Tibial nerve (tissue), 4 donors: ENCODE measurements around the gene KCNS3. TPM values are rescaled to one million over a fixed set of nuclear protein-coding genes. Genes with fewer than 3 reads are reported as not detected.

ENCODE experiments used
- DNase-seq, 2 donors: peaks; one replicate each; pipeline ENCODE4 v3.0.0-alpha.2; 2019; ENCODE audit warnings: low spot score in 2 of 2
- H3K27ac ChIP-seq, 4 donors: fragments of 200-600 bp; sonication (generic) in 3 of 4; one replicate each; pipeline ENCODE4 v1.5.1; 2017 to 2019; ENCODE audit warnings: mild to moderate bottlenecking in 1 of 4
- H3K27me3 ChIP-seq, 2 donors: fragments of 200-600 bp; sonication (generic) in 1 of 2; one replicate each; pipeline versions ENCODE4 v1.5.1 to v1.6.0; 2017 to 2019
- H3K36me3 ChIP-seq, 3 donors: fragments of 200-600 bp; sonication (generic); one replicate each; pipeline ENCODE4 v1.5.1; 2018 to 2019
- H3K4me1 ChIP-seq, 4 donors: fragments of 200-600 bp; sonication (generic) in 3 of 4; one replicate each; pipeline ENCODE4 v1.5.1; 2017 to 2019
- H3K4me3 ChIP-seq, 4 donors: fragments of 200-600 bp; sonication (generic) in 3 of 4; one replicate each; pipeline ENCODE4 v1.5.1; 2017 to 2019; ENCODE audit warnings: mild to moderate bottlenecking in 1 of 4, moderate library complexity in 1 of 4
- H3K9me3 ChIP-seq, 4 donors: fragments of 200-600 bp; sonication (generic) in 3 of 4; one replicate each; pipeline ENCODE4 v1.5.1; 2017 to 2019
- CTCF ChIP-seq, 5 experiments: fragments of 200-600 bp in 3 of 5; fragments of 450-650 bp in 2 of 5; sonication (generic) in 3 of 5; IDR thresholded peaks; one replicate each; pipeline ENCODE4 v1.5.1; 2016 to 2019; ENCODE audit warnings: antibody characterized with exemption in 5 of 5, mild to moderate bottlenecking in 3 of 5, moderate library complexity in 2 of 5
- EP300 ChIP-seq, 2 donors: sonication (generic); formaldehyde crosslinking; IDR thresholded peaks; one replicate each; pipeline ENCODE4 v1.6.1; 2017; ENCODE audit warnings: antibody characterized with exemption in 2 of 2, mild to moderate bottlenecking in 1 of 2
- POLR2A ChIP-seq, 2 donors: fragments of 450-650 bp; IDR thresholded peaks; one replicate each; pipeline ENCODE4 v1.6.1; 2017; ENCODE audit warnings: antibody characterized with exemption in 2 of 2, mild to moderate bottlenecking in 2 of 2, moderate library complexity in 2 of 2
- WGBS, 2 donors: methylation state at CpG; one replicate each; pipeline ENCODE4 v1.1.5; 2018; 5-methylcytosine and 5-hydroxymethylcytosine counted together
- total RNA-seq, 4 donors: library from RNA; depleted of rRNA; stranded (reverse); fragments of >200 nt; gene quantifications; one replicate each; pipeline ENCODE4 v1.1.0, GENCODE V29; 2016

Gene KCNS3
- total RNA-seq, 4 donors from 2014 or later: 9.6 to 24.3 (median 16.5) TPM

DNA sequence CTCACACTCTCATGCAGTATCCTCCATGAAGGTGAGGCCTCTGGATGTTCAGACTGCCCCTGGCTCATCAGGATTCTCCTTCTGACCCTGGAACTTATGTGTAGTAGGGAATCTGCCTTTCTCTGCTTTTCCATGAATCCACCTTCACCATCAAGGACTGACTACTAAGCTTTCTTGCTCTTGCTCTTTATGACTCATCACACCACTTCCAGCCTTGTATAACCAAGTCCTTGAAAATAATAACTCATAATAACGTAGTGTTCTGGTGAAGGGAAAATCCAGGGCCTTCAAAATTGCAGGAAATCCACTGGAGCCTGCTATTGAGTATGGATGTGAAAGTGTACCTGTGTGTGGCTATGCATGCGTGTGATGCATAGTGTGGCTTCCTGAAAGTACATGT, 11.3 kb upstream of the KCNS3 start:
- WGBS, 2 donors: 92 to 94% methylated on average over 2 of the region's 2 CpGs
- no peaks in the 10 kb centered on the region for H3K4me1 ChIP-seq

GRCh38 chr2:17869128-17869527, 9.3 kb upstream of the KCNS3 start:
- 73 to 80% methylated on average over 5 of the region's 5 CpGs for WGBS, 2 donors
- DNase-seq: no peak
- no peak overlapping the region for H3K27ac ChIP-seq
- H3K4me1 ChIP-seq: no peaks in the 10 kb centered on the region
- TF ChIP-seq EP300 (IDR thresholded peaks at IDR 0.05): no peak
- TF ChIP-seq CTCF (IDR thresholded peaks at IDR 0.05): no peak
- no peak for TF ChIP-seq POLR2A (IDR thresholded peaks at IDR 0.05)
- H3K36me3 ChIP-seq: no peaks in the 10 kb centered on the region
- no peaks in the 10 kb centered on the region for H3K9me3 ChIP-seq
- no peak overlapping the region for H3K4me3 ChIP-seq
- H3K27me3 ChIP-seq: no peaks in the 10 kb centered on the region

More for the DNA sequence above, 11.3 kb upstream of the KCNS3 start:
- no peak for DNase-seq
- H3K9me3 ChIP-seq: no peaks in the 10 kb centered on the region
- no peaks in the 10 kb centered on the region for H3K36me3 ChIP-seq
- no peaks in the 10 kb centered on the region for H3K27me3 ChIP-seq
- H3K27ac ChIP-seq: no peak overlapping the region
- TF ChIP-seq EP300 (IDR thresholded peaks at IDR 0.05): no peak
- no peak for TF ChIP-seq CTCF (IDR thresholded peaks at IDR 0.05)
- TF ChIP-seq POLR2A (IDR thresholded peaks at IDR 0.05): no peak
- no peak overlapping the region for H3K4me3 ChIP-seq

- no peaks in the 10 kb centered on the region for H3K4me1 ChIP-seq
- 68 to 77% methylated on average over 5 of the region's 5 CpGs for WGBS, 2 donors
- no peak for DNase-seq
- H3K36me3 ChIP-seq: no peaks in the 10 kb centered on the region
- no peak overlapping the region for H3K27ac ChIP-seq
- H3K9me3 ChIP-seq: no peaks in the 10 kb centered on the region
- H3K27me3 ChIP-seq: peaks cover 0 to 6% of the 10 kb centered on the region in 2 donors
- H3K4me3 ChIP-seq: no peak overlapping the region
- TF ChIP-seq EP300 (IDR thresholded peaks at IDR 0.05) (no peak), POLR2A (IDR thresholded peaks at IDR 0.05) (no peak), CTCF (IDR thresholded peaks at IDR 0.05) (no peak)
Observed at GRCh38 chr2:17871639-17872038, 6.8 kb upstream of the KCNS3 start.

DNA sequence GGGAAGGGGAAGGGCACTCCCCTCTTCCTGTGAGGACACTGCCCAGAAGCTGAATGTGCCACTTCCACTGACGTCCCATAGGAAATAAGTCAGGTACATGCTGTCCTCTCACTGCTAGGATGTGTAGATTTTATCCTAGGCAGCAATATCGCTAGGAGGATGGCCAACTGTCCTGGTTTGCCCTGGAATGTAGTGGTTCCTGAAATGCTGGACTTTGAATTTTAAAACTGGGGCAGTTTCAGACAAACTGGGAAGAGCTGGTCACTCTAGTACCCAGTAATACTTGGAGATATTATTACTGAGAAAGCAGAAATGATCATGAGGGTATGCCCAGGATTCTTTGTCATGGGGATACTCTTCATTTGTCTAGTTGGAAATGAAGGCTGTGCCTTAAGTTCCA, 5.4 kb upstream of the KCNS3 start:
- Histone ChIP-seq H3K36me3 (no peaks in the 10 kb centered on the region), H3K4me3 (no peak overlapping the region), H3K27me3 (peaks cover 0 to 20% of the 10 kb centered on the region in 2 donors), H3K4me1 (peaks cover 0 to 9% (median 5%) of the 10 kb centered on the region in 4 donors), H3K27ac (no peak overlapping the region), H3K9me3 (no peaks in the 10 kb centered on the region)
- DNase-seq: no peak
- 83 to 96% methylated on average over 2 of the region's 2 CpGs for WGBS, 2 donors
- TF ChIP-seq POLR2A (IDR thresholded peaks at IDR 0.05) (no peak), EP300 (IDR thresholded peaks at IDR 0.05) (no peak), CTCF (IDR thresholded peaks at IDR 0.05) (no peak)

GRCh38 chr2:17876590-17876989, 1.9 kb upstream of the KCNS3 start:
- TF ChIP-seq EP300 (IDR thresholded peaks at IDR 0.05) (no peak), POLR2A (IDR thresholded peaks at IDR 0.05) (no peak), CTCF (IDR thresholded peaks at IDR 0.05) (no peak)
- 66 to 77% methylated on average over 4 of the region's 4 CpGs for WGBS, 2 donors
- DNase-seq: no peak
- no peaks in the 10 kb centered on the region for H3K9me3 ChIP-seq
- no peak overlapping the region for H3K4me3 ChIP-seq
- peaks cover 0 to 28% (median 17%) of the 10 kb centered on the region in 4 donors for H3K4me1 ChIP-seq
- peaks cover 0 to 40% of the 10 kb centered on the region in 2 donors for H3K27me3 ChIP-seq
- no peak overlapping the region for H3K27ac ChIP-seq
- no peaks in the 10 kb centered on the region for H3K36me3 ChIP-seq
